Astrocyte (in vitro differentiated cells and primary cell): ENCODE measurements around the gene STYK1.

Experiments used
- EZH2 ChIP-seq: IDR thresholded peaks from 2 replicates; pipeline ENCODE4 v1.6.1; 2012; ENCODE audit warnings: mild to moderate bottlenecking, low read length, inconsistent platforms; ENCODE audit not compliant: insufficient read depth
- TF ChIP-seq, protein P1 (sequence below): IDR thresholded peaks from 2 replicates; pipeline ENCODE4 v1.5.1; 2011; ENCODE audit warnings: low read depth, mild to moderate bottlenecking, inconsistent platforms, low read length, moderate library complexity; ENCODE audit not compliant: insufficient read depth

DNA sequence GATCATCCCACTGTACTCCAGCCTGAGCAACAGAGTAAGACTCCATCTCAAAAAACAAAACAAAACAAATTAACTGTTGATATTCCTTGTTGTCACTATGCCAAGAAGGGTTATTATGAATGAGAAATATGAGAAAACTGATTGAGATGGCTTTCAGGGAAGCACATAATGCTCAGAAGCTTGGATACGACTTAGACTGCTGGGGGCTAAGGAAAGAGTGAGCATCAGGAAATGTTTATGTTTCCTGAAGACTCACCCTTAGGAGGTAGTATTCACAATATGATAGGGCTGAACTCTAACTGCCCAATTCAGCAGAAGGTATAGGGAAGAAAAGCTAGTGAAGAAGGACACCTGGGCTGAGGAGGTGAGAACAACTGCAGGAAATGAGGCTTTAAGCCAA lies 6.3 kb downstream of the STYK1 start:
- no peak for TF ChIP-seq EZH2
- TF ChIP-seq, protein P1, sequence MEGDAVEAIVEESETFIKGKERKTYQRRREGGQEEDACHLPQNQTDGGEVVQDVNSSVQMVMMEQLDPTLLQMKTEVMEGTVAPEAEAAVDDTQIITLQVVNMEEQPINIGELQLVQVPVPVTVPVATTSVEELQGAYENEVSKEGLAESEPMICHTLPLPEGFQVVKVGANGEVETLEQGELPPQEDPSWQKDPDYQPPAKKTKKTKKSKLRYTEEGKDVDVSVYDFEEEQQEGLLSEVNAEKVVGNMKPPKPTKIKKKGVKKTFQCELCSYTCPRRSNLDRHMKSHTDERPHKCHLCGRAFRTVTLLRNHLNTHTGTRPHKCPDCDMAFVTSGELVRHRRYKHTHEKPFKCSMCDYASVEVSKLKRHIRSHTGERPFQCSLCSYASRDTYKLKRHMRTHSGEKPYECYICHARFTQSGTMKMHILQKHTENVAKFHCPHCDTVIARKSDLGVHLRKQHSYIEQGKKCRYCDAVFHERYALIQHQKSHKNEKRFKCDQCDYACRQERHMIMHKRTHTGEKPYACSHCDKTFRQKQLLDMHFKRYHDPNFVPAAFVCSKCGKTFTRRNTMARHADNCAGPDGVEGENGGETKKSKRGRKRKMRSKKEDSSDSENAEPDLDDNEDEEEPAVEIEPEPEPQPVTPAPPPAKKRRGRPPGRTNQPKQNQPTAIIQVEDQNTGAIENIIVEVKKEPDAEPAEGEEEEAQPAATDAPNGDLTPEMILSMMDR: no peak
